K562 (cell line): ENCODE data around the gene URAD.

Source experiments
- BRCA1 ChIP-seq, 2 experiments: fragments of 450-650 bp in 1 of 2; sonication (generic) in 1 of 2; formaldehyde crosslinking in 1 of 2; IDR thresholded peaks; 2 replicates each; pipeline versions ENCODE4 v1.5.0 to v1.6.1; 2017 to 2020; ENCODE audit warnings: mild to moderate bottlenecking in 1 of 2, missing genetic modification reagents in 1 of 2
- DPF2 ChIP-seq: fragments of 450-650 bp; IDR thresholded peaks from 2 replicates; pipeline ENCODE4 v1.6.1; 2016
- EZH2 ChIP-seq: IDR thresholded peaks from 2 replicates; pipeline ENCODE4 v1.6.1; 2012; ENCODE audit warnings: low read depth, mild to moderate bottlenecking, inconsistent platforms, low read length, borderline replicate concordance
- FOXM1 ChIP-seq, 2 experiments: fragments of 450-650 bp in 1 of 2; sonication (generic) in 1 of 2; formaldehyde crosslinking in 1 of 2; IDR thresholded peaks; 2 replicates each; pipeline versions ENCODE4 v1.6.1 to v1.9.0; 2017 to 2022; ENCODE audit warnings: low read depth in 2 of 2, mild to moderate bottlenecking in 2 of 2, missing genetic modification reagents in 1 of 2, moderate library complexity in 1 of 2
- KDM5B ChIP-seq: fragments of 200-600 bp; sonication (generic); IDR thresholded peaks from 2 replicates; pipeline ENCODE4 v1.6.1; 2012; ENCODE audit warnings: low read depth, mild to moderate bottlenecking, moderate library complexity, low read length, control low read depth, inconsistent platforms; ENCODE audit not compliant: insufficient replicate concordance
- L3MBTL2 ChIP-seq: fragments of 450-650 bp; IDR thresholded peaks from 2 replicates; pipeline ENCODE4 v1.6.1; 2016; ENCODE audit warnings: mild to moderate bottlenecking, moderate library complexity
- RERE ChIP-seq: sonication (generic); formaldehyde crosslinking; IDR thresholded peaks from 2 replicates; pipeline ENCODE4 v1.8.0; 2023; ENCODE audit warnings: missing genetic modification reagents, mild to moderate bottlenecking, borderline replicate concordance
- ZFP36 ChIP-seq: fragments of 150-350 bp; IDR thresholded peaks from 2 replicates; pipeline ENCODE4 v1.6.1; 2018; ENCODE audit warnings: low read length, low read depth; ENCODE audit not compliant: partially characterized antibody
- TF ChIP-seq, protein P1 (sequence below): sonication (generic); formaldehyde crosslinking; IDR thresholded peaks from 2 replicates; pipeline ENCODE4 v1.9.0; 2022; ENCODE audit warnings: mild to moderate bottlenecking, missing genetic modification reagents

GRCh38 chr13:27982361-27982760, 6.1 kb downstream of the URAD start:
- no peak for TF ChIP-seq BRCA1 (IDR thresholded peaks at IDR 0.05)
- no peak for TF ChIP-seq BRCA1 (CRISPR knock-in tag; IDR thresholded peaks at IDR 0.05)
- no peak for TF ChIP-seq ZFP36
- TF ChIP-seq, protein P1, sequence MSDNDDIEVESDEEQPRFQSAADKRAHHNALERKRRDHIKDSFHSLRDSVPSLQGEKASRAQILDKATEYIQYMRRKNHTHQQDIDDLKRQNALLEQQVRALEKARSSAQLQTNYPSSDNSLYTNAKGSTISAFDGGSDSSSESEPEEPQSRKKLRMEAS (CRISPR knock-in tag) = no peak
- no peak for TF ChIP-seq KDM5B
- no peak for TF ChIP-seq FOXM1 (IDR thresholded peaks at IDR 0.05; ENCODE audit: low read depth)
- TF ChIP-seq FOXM1 (CRISPR knock-in tag; IDR thresholded peaks at IDR 0.05; ENCODE audit: low read depth) = no peak
- TF ChIP-seq EZH2 = no peak
- no peak for TF ChIP-seq L3MBTL2
- no peak for TF ChIP-seq DPF2
- TF ChIP-seq RERE = no peak
